Stimulated activated CD4-positive, alpha-beta T cell treated with anti-CD3 and anti-CD28 coated beads, Interleukin-1b, Interleukin-23, amount 100 ng/mL, for 1 hour (primary cell): ENCODE results near the gene FBXL17.
"Not testable (repeated sequence)": the region's sequence is repeated elsewhere in the genome, so short reads cannot be mapped to it uniquely, and the experiment has no call there.

Source experiments
- DNase-seq, 2 donors: peaks; one replicate each; pipeline ENCODE4 v3.0.0-alpha.2; 2020; ENCODE audit warnings: low read depth in 2 of 2

FBXL17 gene

GRCh38 chr5:108381954-108382783, at the start of gene FBXL17:
Gene FBXL17, minus strand, starts transcription at chr5:108382098.
- peak; percentile 68 for DNase-seq

GRCh38 chr5:108430931-108431608, 49.2 kb upstream of the FBXL17 start:
- no peak for DNase-seq

GRCh38 chr5:108421713-108422112, 39.8 kb upstream of the FBXL17 start:
- DNase-seq = no peak

- no peak for DNase-seq
These were observed 38.9 kb upstream of the FBXL17 start for GRCh38 chr5:108420755-108421154.

- no peak for DNase-seq
These were observed 38.3 kb upstream of the FBXL17 start for GRCh38 chr5:108420158-108420557.

GRCh38 chr5:108418197-108418596, 36.3 kb upstream of the FBXL17 start:
- DNase-seq = no peak

- no peak for DNase-seq
These were observed 35.3 kb upstream of the FBXL17 start for GRCh38 chr5:108417166-108417670.

GRCh38 chr5:108415726-108416125, 33.8 kb upstream of the FBXL17 start:
- DNase-seq = no peak

GRCh38 chr5:108409786-108410185, 27.9 kb upstream of the FBXL17 start:
- no peak for DNase-seq

- DNase-seq = not testable (repeated sequence)
These were observed 23.3 kb upstream of the FBXL17 start for GRCh38 chr5:108405201-108405600.

GRCh38 chr5:108398964-108399363, 17.1 kb upstream of the FBXL17 start:
- DNase-seq = no peak

GRCh38 chr5:108396837-108397236, 14.9 kb upstream of the FBXL17 start:
- not testable (repeated sequence) for DNase-seq

GRCh38 chr5:108387758-108388157, 5.9 kb upstream of the FBXL17 start:
- no peak for DNase-seq

GRCh38 chr5:108386345-108387061, 4.6 kb upstream of the FBXL17 start:
- no peak for DNase-seq

- no peak for DNase-seq
These were observed 2.8 kb upstream of the FBXL17 start for GRCh38 chr5:108384741-108385140.

GRCh38 chr5:108382784-108383330, 959 bp upstream of the FBXL17 start:
- no peak for DNase-seq

GRCh38 chr5:108381350-108381953, 446 bp downstream of the FBXL17 start:
- DNase-seq = peak; percentile 45 to 61

GRCh38 chr5:108380531-108381349, 1.2 kb downstream of the FBXL17 start:
- DNase-seq = peak in 1 of 2 donors; percentile 29

GRCh38 chr5:108379722-108380530, 2.0 kb downstream of the FBXL17 start:
- DNase-seq = no peak

- DNase-seq = no peak
These were observed 6.1 kb downstream of the FBXL17 start for GRCh38 chr5:108375768-108376167.
